Smooth muscle cell (in vitro differentiated cells): ENCODE data around the gene PUDP. TPM values are rescaled to one million over a fixed set of nuclear protein-coding genes. Genes with fewer than 3 reads are reported as not detected.

Experiments
- DNase-seq: peaks from one replicate; lab custom pipeline; 2025; ENCODE audit not compliant: unreplicated experiment; lab: John Stamatoyannopoulos, UW
- H2AFZ ChIP-seq: fragments of 200-600 bp; sonication (generic); 2 replicates; pipeline ENCODE4 v1.6.0; 2016; ENCODE audit warnings: antibody characterized with exemption, low read depth, mild to moderate bottlenecking
- H3F3A ChIP-seq: fragments of 200-600 bp; sonication (generic); 2 replicates; pipeline ENCODE4 v1.6.0; 2017; ENCODE audit warnings: antibody characterized with exemption, low read depth
- H3K27ac ChIP-seq: fragments of 200-600 bp; sonication (generic); 2 replicates; pipeline ENCODE4 v1.5.1; 2016; ENCODE audit warnings: low read depth, mild to moderate bottlenecking
- H3K27me3 ChIP-seq: fragments of 200-600 bp; sonication (generic); 2 replicates; pipeline ENCODE4 v1.6.1; 2016; ENCODE audit warnings: low read depth, mild to moderate bottlenecking
- H3K36me3 ChIP-seq: fragments of 200-600 bp; sonication (generic); 2 replicates; pipeline ENCODE4 v1.5.1; 2016; ENCODE audit warnings: low read depth
- H3K4me1 ChIP-seq: fragments of 200-600 bp; sonication (generic); 2 replicates; pipeline ENCODE4 v1.5.1; 2016; ENCODE audit warnings: low read depth
- H3K4me2 ChIP-seq: fragments of 200-600 bp; sonication (generic); 2 replicates; pipeline ENCODE4 v1.6.0; 2016; ENCODE audit warnings: mild to moderate bottlenecking
- H3K4me3 ChIP-seq: fragments of 200-600 bp; sonication (generic); 2 replicates; pipeline ENCODE4 v1.5.1; 2016; ENCODE audit warnings: mild to moderate bottlenecking
- H3K79me2 ChIP-seq: fragments of 200-600 bp; sonication (generic); 2 replicates; pipeline ENCODE4 v1.6.0; 2016; ENCODE audit warnings: low read depth, mild to moderate bottlenecking
- H3K9ac ChIP-seq: fragments of 200-600 bp; sonication (generic); 2 replicates; pipeline ENCODE4 v1.6.0; 2016; ENCODE audit warnings: low read depth
- H3K9me3 ChIP-seq: fragments of 200-600 bp; sonication (generic); replicated peaks from 2 replicates; pipeline ENCODE4 v1.5.1; 2016; ENCODE audit warnings: low read depth
- H4K20me1 ChIP-seq: fragments of 200-600 bp; sonication (generic); 2 replicates; pipeline ENCODE4 v1.6.0; 2016; ENCODE audit warnings: low read depth
- CTCF ChIP-seq: fragments of 200-600 bp; sonication (generic); IDR thresholded peaks from 2 replicates; pipeline ENCODE4 v1.5.1; 2017; ENCODE audit warnings: borderline replicate concordance, mild to moderate bottlenecking, antibody characterized with exemption; ENCODE audit not compliant: insufficient read depth, poor library complexity, severe bottlenecking
- WGBS: methylation state at CpG from one replicate; pipeline ENCODE4 v1.1.7; 2016; ENCODE audit warnings: low lambda C conversion rate; 5-methylcytosine and 5-hydroxymethylcytosine counted together
- polyA plus RNA-seq: library from polyadenylated mRNA; unstranded; fragments of >200 nt; fragmentation: Nextera tagmentation; extraction: Ambion mirVana; gene quantifications from 2 replicates; pipeline ENCODE4 v1.2.1, GENCODE V29; 2016
- total RNA-seq: library from RNA; depleted of rRNA; stranded (reverse); fragments of >200 nt; gene quantifications from 2 replicates; pipeline ENCODE4 v1.2.3, GENCODE V29; 2014

The PUDP gene
- total and polyA plus RNA-seq, 2 experiments from 2014 or later, result 13.2 to 19.5 TPM

- WGBS, result 63% methylated on average over 9 of the region's 9 CpGs
Measured at GRCh38 chrX:7139202-7140081, 8.5 kb downstream of the PUDP start.

GRCh38 chrX:7134981-7135380, 13.0 kb downstream of the PUDP start:
- Histone ChIP-seq H3K79me2 (no peaks in the 10 kb centered on the region), H3K4me3 (no peak overlapping the region), H4K20me1 (peaks cover 6% of the 10 kb centered on the region), H3K4me1 (no peaks in the 10 kb centered on the region), H3K9ac (no peak overlapping the region), H3K9me3 (no peaks in the 10 kb centered on the region), H2AFZ (no peak overlapping the region), H3F3A (no peaks in the 10 kb centered on the region), H3K27me3 (no peaks in the 10 kb centered on the region), H3K4me2 (no peak overlapping the region), H3K27ac (no peak overlapping the region), H3K36me3 (no peaks in the 10 kb centered on the region)
- no peak for TF ChIP-seq CTCF
- 86% methylated on average over 2 of the region's 2 CpGs for WGBS
- DNase-seq, result no peak

More at GRCh38 chrX:7139202-7140081, 8.5 kb downstream of the PUDP start:
- Histone ChIP-seq H3K4me1 (no peaks in the 10 kb centered on the region), H2AFZ (no peak overlapping the region), H3K79me2 (no peaks in the 10 kb centered on the region), H3K36me3 (no peaks in the 10 kb centered on the region), H3K4me3 (no peak overlapping the region), H3F3A (no peaks in the 10 kb centered on the region), H3K9me3 (no peaks in the 10 kb centered on the region), H4K20me1 (no peaks in the 10 kb centered on the region), H3K27me3 (no peaks in the 10 kb centered on the region), H3K9ac (no peak overlapping the region), H3K4me2 (no peak overlapping the region), H3K27ac (no peak overlapping the region)
- TF ChIP-seq CTCF, result no peak
- no peak for DNase-seq

- Histone ChIP-seq H3K79me2 (no peaks in the 10 kb centered on the region), H3K27me3 (no peaks in the 10 kb centered on the region), H3K4me1 (no peaks in the 10 kb centered on the region), H3K4me3 (no peak overlapping the region), H2AFZ (no peak overlapping the region), H3K4me2 (no peak overlapping the region), H3K36me3 (no peaks in the 10 kb centered on the region), H3K27ac (peak overlapping the region; percentile 7), H3K9me3 (no peaks in the 10 kb centered on the region), H3K9ac (no peak overlapping the region), H3F3A (no peaks in the 10 kb centered on the region), H4K20me1 (peaks cover 6% of the 10 kb centered on the region)
- 29% methylated on average over 8 of the region's 8 CpGs for WGBS
- no peak for DNase-seq
- no peak for TF ChIP-seq CTCF
Measured at GRCh38 chrX:7133050-7133440, 14.9 kb downstream of the PUDP start.
